ENCODE data around the gene MAGI2.

MAGI2 gene

DNA sequence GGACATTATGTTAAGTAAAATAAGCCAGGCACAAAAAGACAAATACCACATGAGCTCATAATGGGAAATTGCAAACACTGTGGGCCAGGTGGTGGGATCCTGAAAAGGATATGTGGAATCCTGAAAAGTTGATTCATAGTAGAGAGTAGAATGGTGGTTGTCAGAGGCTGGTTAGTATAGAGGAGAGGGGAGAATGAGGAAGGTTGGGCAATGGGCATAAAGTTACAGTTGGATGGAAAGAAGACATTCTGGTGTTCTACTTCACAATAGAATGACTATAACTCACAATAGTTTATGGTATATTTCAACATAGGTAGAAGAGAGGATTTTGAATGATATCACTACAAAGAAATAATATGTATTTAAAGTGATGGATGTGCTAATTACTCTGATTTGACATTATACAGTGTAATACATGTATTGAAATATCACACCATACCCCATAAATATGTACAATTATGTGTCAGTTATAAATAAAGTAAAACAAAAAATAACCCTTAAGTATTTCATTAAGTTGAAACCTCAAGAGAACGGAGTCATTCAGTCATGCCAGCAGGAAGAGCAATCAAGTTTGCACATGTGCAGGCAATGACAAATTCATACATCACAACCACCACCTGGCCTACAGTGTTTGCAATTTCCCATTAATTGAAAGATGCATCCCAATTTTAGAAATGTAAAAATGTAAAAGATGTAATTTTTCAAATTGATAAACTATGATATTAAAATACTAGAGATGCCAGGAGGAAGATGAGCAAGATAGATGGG lies 156.7 kb downstream of the MAGI2 start:
- Mint-ChIP-seq H3K27me3 (ENCODE audit: low read depth) (no peaks in the 10 kb centered on the region), H3K27ac (no peak overlapping the region), H3K4me3 (no peak overlapping the region), H3K4me1 (ENCODE audit: low read depth) (no peaks in the 10 kb centered on the region), H3K36me3 (ENCODE audit: low read depth) (no peaks in the 10 kb centered on the region), H3K9me3 (no peaks in the 10 kb centered on the region)
- DNase-seq (ENCODE audit: low spot score): no peak

DNA sequence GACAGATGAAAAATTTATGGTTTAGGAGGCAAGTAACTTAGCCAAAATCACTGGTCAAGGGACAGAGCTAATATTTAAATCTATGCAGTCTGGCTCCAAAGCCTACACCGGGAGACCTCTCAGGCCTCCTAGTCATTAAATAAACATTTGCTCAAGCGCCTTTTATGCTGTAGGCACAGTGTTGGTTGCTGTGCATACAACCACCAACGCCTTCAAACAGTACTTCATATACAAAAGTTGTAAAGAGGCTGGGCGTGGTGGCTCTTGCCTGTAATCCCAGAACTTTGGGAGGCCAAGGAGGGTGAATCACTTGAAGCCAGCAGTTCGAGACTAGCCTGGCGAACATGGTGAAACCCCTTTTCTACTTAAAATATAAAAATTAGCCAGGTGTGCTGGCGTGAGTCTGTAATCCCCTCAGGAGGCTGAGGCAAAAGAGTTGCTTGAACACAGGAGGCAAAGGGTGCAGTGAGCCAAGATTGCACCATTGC lies 159.8 kb downstream of the MAGI2 start:
- DNase-seq (ENCODE audit: low spot score): no peak
- Mint-ChIP-seq H3K36me3 (ENCODE audit: low read depth) (no peaks in the 10 kb centered on the region), H3K27me3 (ENCODE audit: low read depth) (no peaks in the 10 kb centered on the region), H3K4me1 (ENCODE audit: low read depth) (no peaks in the 10 kb centered on the region), H3K4me3 (no peak overlapping the region), H3K9me3 (no peaks in the 10 kb centered on the region), H3K27ac (no peak overlapping the region)

DNA sequence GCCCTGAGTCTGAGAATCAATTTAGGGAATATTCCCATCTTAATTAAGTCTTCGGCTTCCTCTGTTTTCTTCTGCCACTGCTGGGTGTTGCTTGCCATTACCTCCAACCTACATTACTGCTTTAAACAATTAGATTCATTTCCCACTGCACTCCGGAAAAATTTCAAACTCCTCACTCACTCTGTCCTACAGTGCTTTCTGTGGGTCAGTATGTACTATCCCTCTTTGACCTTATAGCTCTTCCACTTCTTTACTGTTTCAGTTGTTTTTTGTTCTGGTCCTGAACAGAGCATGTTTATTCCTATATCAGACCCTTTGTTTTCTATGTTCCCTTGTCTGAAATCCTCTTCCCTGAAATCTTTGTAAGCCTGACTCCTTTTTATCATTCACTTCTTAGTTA lies 160.6 kb downstream of the MAGI2 start:
- Mint-ChIP-seq H3K27me3 (ENCODE audit: low read depth) (no peaks in the 10 kb centered on the region), H3K4me3 (no peak overlapping the region), H3K36me3 (ENCODE audit: low read depth) (no peaks in the 10 kb centered on the region), H3K4me1 (ENCODE audit: low read depth) (no peaks in the 10 kb centered on the region), H3K27ac (no peak overlapping the region), H3K9me3 (no peaks in the 10 kb centered on the region)
- DNase-seq (ENCODE audit: low spot score): no peak

GRCh38 chr7:79291498-79291865 lies 162.0 kb downstream of the MAGI2 start:
- no peak for DNase-seq (ENCODE audit: low spot score)
- Mint-ChIP-seq H3K9me3 (no peaks in the 10 kb centered on the region), H3K27me3 (ENCODE audit: low read depth) (no peaks in the 10 kb centered on the region), H3K36me3 (ENCODE audit: low read depth) (no peaks in the 10 kb centered on the region), H3K4me3 (no peak overlapping the region), H3K27ac (no peak overlapping the region), H3K4me1 (ENCODE audit: low read depth) (no peaks in the 10 kb centered on the region)

GRCh38 chr7:79290841-79291497 lies 162.5 kb downstream of the MAGI2 start:
- H3K9me3 Mint-ChIP-seq: no peaks in the 10 kb centered on the region
- H3K4me3 Mint-ChIP-seq: no peak overlapping the region
- H3K4me1 Mint-ChIP-seq (ENCODE audit: low read depth): no peaks in the 10 kb centered on the region
- no peaks in the 10 kb centered on the region for H3K27me3 Mint-ChIP-seq (ENCODE audit: low read depth)
- H3K36me3 Mint-ChIP-seq (ENCODE audit: low read depth): no peaks in the 10 kb centered on the region
- no peak overlapping the region for H3K27ac Mint-ChIP-seq
- DNase-seq (ENCODE audit: low spot score): no peak

DNA sequence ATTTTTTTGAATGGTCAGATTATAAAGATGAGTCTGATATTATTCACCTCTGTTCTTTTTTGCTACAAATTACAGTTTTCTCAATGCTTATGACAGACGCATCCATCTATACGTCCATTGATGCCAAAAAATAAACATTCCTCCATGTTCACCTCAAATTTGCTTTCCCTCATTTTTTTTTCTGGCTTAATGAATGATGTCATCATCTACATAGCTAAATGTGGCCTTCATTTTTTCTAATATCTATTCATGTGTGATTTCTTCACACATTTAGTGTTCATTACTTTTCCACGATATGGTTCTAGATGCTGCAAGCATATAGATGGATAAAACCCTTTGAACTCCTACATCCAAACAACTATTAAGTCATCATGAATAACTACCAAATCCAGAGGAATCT lies 163.1 kb downstream of the MAGI2 start:
- H3K4me1 Mint-ChIP-seq (ENCODE audit: low read depth): no peaks in the 10 kb centered on the region
- H3K9me3 Mint-ChIP-seq: no peaks in the 10 kb centered on the region
- H3K27ac Mint-ChIP-seq: no peak overlapping the region
- no peak for DNase-seq (ENCODE audit: low spot score)
- H3K36me3 Mint-ChIP-seq (ENCODE audit: low read depth): no peaks in the 10 kb centered on the region
- no peak overlapping the region for H3K4me3 Mint-ChIP-seq
- no peaks in the 10 kb centered on the region for H3K27me3 Mint-ChIP-seq (ENCODE audit: low read depth)

DNA sequence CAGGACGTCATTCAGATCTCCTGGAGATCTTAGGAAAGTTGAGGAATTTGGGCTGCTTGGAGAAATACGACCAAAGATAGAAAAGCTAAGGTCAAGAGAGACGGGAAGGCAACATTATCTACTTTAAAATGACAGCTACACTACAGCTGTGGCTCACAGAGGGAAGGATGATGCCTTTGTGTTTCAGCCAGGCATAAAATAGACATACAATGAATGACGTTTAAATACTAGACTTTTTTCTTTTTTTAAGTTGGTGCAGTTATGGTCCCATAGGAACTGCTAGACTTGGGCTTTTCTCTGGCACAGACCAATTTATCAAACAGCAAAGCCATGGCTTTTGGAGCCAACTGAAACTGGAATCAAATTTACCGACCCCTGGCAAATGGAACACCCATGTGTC lies 164.8 kb downstream of the MAGI2 start:
- DNase-seq (ENCODE audit: low spot score): no peak
- Mint-ChIP-seq H3K4me1 (ENCODE audit: low read depth) (no peaks in the 10 kb centered on the region), H3K4me3 (no peak overlapping the region), H3K27me3 (ENCODE audit: low read depth) (no peaks in the 10 kb centered on the region), H3K9me3 (no peaks in the 10 kb centered on the region), H3K27ac (no peak overlapping the region), H3K36me3 (ENCODE audit: low read depth) (no peaks in the 10 kb centered on the region)

DNA sequence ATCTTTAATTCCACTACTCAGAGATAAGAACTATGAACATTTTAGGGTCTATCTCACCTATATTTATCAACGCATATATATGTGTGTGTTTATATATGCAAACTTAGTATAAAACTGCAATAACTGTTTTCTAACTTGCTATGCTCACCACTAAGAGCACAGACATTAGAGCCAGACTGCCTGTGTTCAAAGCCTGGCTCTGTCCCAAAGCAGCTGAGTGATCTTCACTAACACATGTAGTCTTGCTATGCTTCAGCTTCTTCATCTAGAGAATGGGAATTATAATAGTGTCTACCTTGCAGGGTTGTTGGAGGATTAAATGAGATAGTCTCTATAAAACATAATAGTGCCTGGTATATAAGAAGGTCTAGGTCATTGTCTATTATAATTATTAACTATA lies 165.5 kb downstream of the MAGI2 start:
- H3K4me3 Mint-ChIP-seq: no peak overlapping the region
- DNase-seq (ENCODE audit: low spot score): no peak
- H3K9me3 Mint-ChIP-seq: no peaks in the 10 kb centered on the region
- no peaks in the 10 kb centered on the region for H3K27me3 Mint-ChIP-seq (ENCODE audit: low read depth)
- no peaks in the 10 kb centered on the region for H3K36me3 Mint-ChIP-seq (ENCODE audit: low read depth)
- H3K4me1 Mint-ChIP-seq (ENCODE audit: low read depth): no peaks in the 10 kb centered on the region
- H3K27ac Mint-ChIP-seq: no peak overlapping the region

DNA sequence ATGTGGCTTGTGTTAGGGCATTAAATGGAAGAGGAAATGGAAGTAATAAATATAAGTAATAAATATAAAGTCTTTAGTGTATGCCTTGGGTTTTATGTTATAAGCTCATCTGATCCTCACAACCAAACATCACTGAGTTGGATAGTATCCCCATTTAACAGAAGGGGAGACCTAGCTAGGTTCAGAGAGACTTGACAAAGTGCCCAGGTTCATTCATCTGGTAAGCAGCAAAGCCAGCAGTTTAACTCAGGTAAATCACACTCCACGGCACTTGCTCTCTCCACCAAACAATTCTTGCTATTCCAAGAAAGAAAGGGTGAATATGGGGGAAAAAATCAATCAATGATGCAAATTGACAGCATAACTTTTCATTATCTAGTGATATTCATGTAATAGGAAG lies 167.3 kb downstream of the MAGI2 start:
- Mint-ChIP-seq H3K9me3 (no peaks in the 10 kb centered on the region), H3K36me3 (ENCODE audit: low read depth) (no peaks in the 10 kb centered on the region), H3K27ac (no peak overlapping the region), H3K4me1 (ENCODE audit: low read depth) (no peaks in the 10 kb centered on the region), H3K27me3 (ENCODE audit: low read depth) (no peaks in the 10 kb centered on the region), H3K4me3 (no peak overlapping the region)
- no peak for DNase-seq (ENCODE audit: low spot score)

- Mint-ChIP-seq H3K9me3 (no peaks in the 10 kb centered on the region), H3K4me1 (ENCODE audit: low read depth) (no peaks in the 10 kb centered on the region), H3K36me3 (ENCODE audit: low read depth) (no peaks in the 10 kb centered on the region), H3K27ac (no peak overlapping the region), H3K27me3 (ENCODE audit: low read depth) (no peaks in the 10 kb centered on the region), H3K4me3 (no peak overlapping the region)
- no peak for DNase-seq (ENCODE audit: low spot score)
Measured at GRCh38 chr7:79285756-79286155, 167.7 kb downstream of the MAGI2 start.

DNA sequence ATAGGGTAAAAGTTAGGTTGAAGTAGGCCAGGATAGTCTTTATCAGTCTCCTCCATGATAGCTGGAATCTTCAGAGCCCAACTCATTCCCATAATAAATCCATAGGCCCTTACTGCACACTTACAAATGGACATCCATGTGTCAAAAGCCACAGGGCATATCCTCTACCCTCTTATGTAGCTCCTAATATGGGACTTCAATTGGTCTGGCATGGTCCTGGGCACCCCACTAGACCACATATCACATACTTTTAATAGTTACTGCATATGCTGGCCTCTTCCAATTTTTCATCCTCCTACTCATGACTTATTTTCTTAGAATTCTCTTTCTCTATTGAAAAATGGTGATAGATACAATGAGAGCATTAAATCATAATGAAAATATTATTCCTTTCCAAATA lies 169.3 kb downstream of the MAGI2 start:
- no peak overlapping the region for H3K27ac Mint-ChIP-seq
- no peaks in the 10 kb centered on the region for H3K36me3 Mint-ChIP-seq (ENCODE audit: low read depth)
- H3K4me1 Mint-ChIP-seq (ENCODE audit: low read depth): no peaks in the 10 kb centered on the region
- no peak overlapping the region for H3K4me3 Mint-ChIP-seq
- DNase-seq (ENCODE audit: low spot score): no peak
- no peaks in the 10 kb centered on the region for H3K27me3 Mint-ChIP-seq (ENCODE audit: low read depth)
- H3K9me3 Mint-ChIP-seq: no peaks in the 10 kb centered on the region

GRCh38 chr7:79282882-79283602 lies 170.4 kb downstream of the MAGI2 start:
- H3K4me3 Mint-ChIP-seq: no peak overlapping the region
- no peaks in the 10 kb centered on the region for H3K27me3 Mint-ChIP-seq (ENCODE audit: low read depth)
- H3K9me3 Mint-ChIP-seq: no peaks in the 10 kb centered on the region
- DNase-seq (ENCODE audit: low spot score): no peak
- H3K36me3 Mint-ChIP-seq (ENCODE audit: low read depth): no peaks in the 10 kb centered on the region
- H3K27ac Mint-ChIP-seq: no peak overlapping the region
- no peaks in the 10 kb centered on the region for H3K4me1 Mint-ChIP-seq (ENCODE audit: low read depth)

GRCh38 chr7:79282070-79282694 lies 171.3 kb downstream of the MAGI2 start:
- Mint-ChIP-seq H3K27ac (no peak overlapping the region), H3K4me3 (no peak overlapping the region), H3K36me3 (ENCODE audit: low read depth) (no peaks in the 10 kb centered on the region), H3K27me3 (ENCODE audit: low read depth) (no peaks in the 10 kb centered on the region), H3K4me1 (ENCODE audit: low read depth) (no peaks in the 10 kb centered on the region), H3K9me3 (no peaks in the 10 kb centered on the region)
- no peak for DNase-seq (ENCODE audit: low spot score)

GRCh38 chr7:79281426-79281825 lies 172.0 kb downstream of the MAGI2 start:
- Mint-ChIP-seq H3K27me3 (ENCODE audit: low read depth) (no peaks in the 10 kb centered on the region), H3K9me3 (no peaks in the 10 kb centered on the region)

More at GRCh38 chr7:79281426-79281825, 172.0 kb downstream of the MAGI2 start:
- Mint-ChIP-seq H3K36me3 (ENCODE audit: low read depth) (no peaks in the 10 kb centered on the region), H3K4me3 (no peak overlapping the region), H3K4me1 (ENCODE audit: low read depth) (no peaks in the 10 kb centered on the region), H3K27ac (no peak overlapping the region)
- DNase-seq (ENCODE audit: low spot score): no peak
